Measurements from ENCODE around the gene MS4A8.
"Not testable (repeated sequence)": the region's sequence is repeated elsewhere in the genome, so short reads cannot be mapped to it uniquely, and the experiment has no call there.

MS4A8 gene

GRCh38 chr11:60703374-60703773 lies 4.0 kb downstream of the MS4A8 start:
- no peak overlapping the region for H3K9ac ChIP-seq (ENCODE audit: low read depth, low read length)
- H3K9me3 ChIP-seq (replicated peaks; ENCODE audit: low read length), result no peaks in the 10 kb centered on the region
- no peaks in the 10 kb centered on the region for H3K36me3 ChIP-seq (ENCODE audit: insufficient read depth, low read length)
- H3K4me2 ChIP-seq (ENCODE audit: low read length), result no peak overlapping the region
- H3K27me3 ChIP-seq (ENCODE audit: control insufficient read depth, insufficient read depth, low read length), result no peaks in the 10 kb centered on the region
- H3K4me3 ChIP-seq (ENCODE audit: low read length), result no peak overlapping the region
- H3K4me1 ChIP-seq (ENCODE audit: control insufficient read depth, insufficient read depth, low read length), result no peaks in the 10 kb centered on the region

- no peaks in the 10 kb centered on the region for H3K9me3 ChIP-seq (replicated peaks; ENCODE audit: low read length)
- no peak overlapping the region for H3K9ac ChIP-seq (ENCODE audit: low read depth, low read length)
- H3K36me3 ChIP-seq (ENCODE audit: insufficient read depth, low read length), result no peaks in the 10 kb centered on the region
- H3K4me3 ChIP-seq (ENCODE audit: low read length), result no peak overlapping the region
- H3K4me1 ChIP-seq (ENCODE audit: control insufficient read depth, insufficient read depth, low read length), result no peaks in the 10 kb centered on the region
- H3K27me3 ChIP-seq (ENCODE audit: control insufficient read depth, insufficient read depth, low read length), result no peaks in the 10 kb centered on the region
- no peak overlapping the region for H3K4me2 ChIP-seq (ENCODE audit: low read length)
These were observed 6.5 kb downstream of the MS4A8 start for GRCh38 chr11:60705895-60706294.

GRCh38 chr11:60706931-60707330 lies 7.5 kb downstream of the MS4A8 start:
- no peaks in the 10 kb centered on the region for H3K4me1 ChIP-seq (ENCODE audit: control insufficient read depth, insufficient read depth, low read length)
- no peaks in the 10 kb centered on the region for H3K27me3 ChIP-seq (ENCODE audit: control insufficient read depth, insufficient read depth, low read length)
- no peak overlapping the region for H3K9ac ChIP-seq (ENCODE audit: low read depth, low read length)
- no peaks in the 10 kb centered on the region for H3K9me3 ChIP-seq (replicated peaks; ENCODE audit: low read length)
- no peaks in the 10 kb centered on the region for H3K36me3 ChIP-seq (ENCODE audit: insufficient read depth, low read length)
- H3K4me3 ChIP-seq (ENCODE audit: low read length), result no peak overlapping the region
- no peak overlapping the region for H3K4me2 ChIP-seq (ENCODE audit: low read length)

GRCh38 chr11:60710482-60710881 lies 11.1 kb downstream of the MS4A8 start:
- Histone ChIP-seq H3K27me3 (ENCODE audit: control insufficient read depth, insufficient read depth, low read length) (no peaks in the 10 kb centered on the region), H3K4me1 (ENCODE audit: control insufficient read depth, insufficient read depth, low read length) (no peaks in the 10 kb centered on the region), H3K4me2 (ENCODE audit: low read length) (no peak overlapping the region), H3K4me3 (ENCODE audit: low read length) (no peak overlapping the region), H3K9me3 (replicated peaks; ENCODE audit: low read length) (no peaks in the 10 kb centered on the region), H3K36me3 (ENCODE audit: insufficient read depth, low read length) (no peaks in the 10 kb centered on the region), H3K9ac (ENCODE audit: low read depth, low read length) (no peak overlapping the region)

GRCh38 chr11:60711276-60711675 lies 11.9 kb downstream of the MS4A8 start:
- no peak overlapping the region for H3K4me2 ChIP-seq (ENCODE audit: low read length)
- H3K27me3 ChIP-seq (ENCODE audit: control insufficient read depth, insufficient read depth, low read length), result no peaks in the 10 kb centered on the region
- H3K4me3 ChIP-seq (ENCODE audit: low read length), result no peak overlapping the region
- no peaks in the 10 kb centered on the region for H3K9me3 ChIP-seq (replicated peaks; ENCODE audit: low read length)
- H3K9ac ChIP-seq (ENCODE audit: low read depth, low read length), result no peak overlapping the region
- H3K4me1 ChIP-seq (ENCODE audit: control insufficient read depth, insufficient read depth, low read length), result no peaks in the 10 kb centered on the region
- no peaks in the 10 kb centered on the region for H3K36me3 ChIP-seq (ENCODE audit: insufficient read depth, low read length)

- H3K4me1 ChIP-seq (ENCODE audit: control insufficient read depth, insufficient read depth, low read length); H3K9me3 ChIP-seq (replicated peaks; ENCODE audit: low read length); H3K27me3 ChIP-seq (ENCODE audit: control insufficient read depth, insufficient read depth, low read length); H3K4me2 ChIP-seq (ENCODE audit: low read length); H3K36me3 ChIP-seq (ENCODE audit: insufficient read depth, low read length); H3K4me3 ChIP-seq (ENCODE audit: low read length); H3K9ac ChIP-seq (ENCODE audit: low read depth, low read length): not testable (repeated sequence)
These were observed 14.0 kb downstream of the MS4A8 start for GRCh38 chr11:60713423-60713822.

GRCh38 chr11:60717956-60718355 lies 18.5 kb downstream of the MS4A8 start:
- Histone ChIP-seq H3K36me3 (ENCODE audit: insufficient read depth, low read length) (no peaks in the 10 kb centered on the region), H3K27me3 (ENCODE audit: control insufficient read depth, insufficient read depth, low read length) (no peaks in the 10 kb centered on the region), H3K9me3 (replicated peaks; ENCODE audit: low read length) (no peaks in the 10 kb centered on the region), H3K4me3 (ENCODE audit: low read length) (no peak overlapping the region), H3K9ac (ENCODE audit: low read depth, low read length) (no peak overlapping the region), H3K4me1 (ENCODE audit: control insufficient read depth, insufficient read depth, low read length) (no peaks in the 10 kb centered on the region), H3K4me2 (ENCODE audit: low read length) (no peak overlapping the region)

GRCh38 chr11:60718524-60719316 lies 19.3 kb downstream of the MS4A8 start:
- Histone ChIP-seq H3K4me1 (ENCODE audit: control insufficient read depth, insufficient read depth, low read length) (no peaks in the 10 kb centered on the region), H3K4me2 (ENCODE audit: low read length) (no peak overlapping the region), H3K36me3 (ENCODE audit: insufficient read depth, low read length) (no peaks in the 10 kb centered on the region), H3K27me3 (ENCODE audit: control insufficient read depth, insufficient read depth, low read length) (no peaks in the 10 kb centered on the region), H3K4me3 (ENCODE audit: low read length) (no peak overlapping the region), H3K9me3 (replicated peaks; ENCODE audit: low read length) (no peaks in the 10 kb centered on the region), H3K9ac (ENCODE audit: low read depth, low read length) (no peak overlapping the region)

GRCh38 chr11:60719391-60719790 lies 20.0 kb downstream of the MS4A8 start:
- no peak overlapping the region for H3K4me2 ChIP-seq (ENCODE audit: low read length)
- no peaks in the 10 kb centered on the region for H3K9me3 ChIP-seq (replicated peaks; ENCODE audit: low read length)
- no peak overlapping the region for H3K9ac ChIP-seq (ENCODE audit: low read depth, low read length)
- no peaks in the 10 kb centered on the region for H3K27me3 ChIP-seq (ENCODE audit: control insufficient read depth, insufficient read depth, low read length)
- no peak overlapping the region for H3K4me3 ChIP-seq (ENCODE audit: low read length)
- no peaks in the 10 kb centered on the region for H3K36me3 ChIP-seq (ENCODE audit: insufficient read depth, low read length)
- H3K4me1 ChIP-seq (ENCODE audit: control insufficient read depth, insufficient read depth, low read length), result no peaks in the 10 kb centered on the region

- no peaks in the 10 kb centered on the region for H3K4me1 ChIP-seq (ENCODE audit: control insufficient read depth, insufficient read depth, low read length)
- no peak overlapping the region for H3K4me3 ChIP-seq (ENCODE audit: low read length)
These were observed 21.0 kb downstream of the MS4A8 start for GRCh38 chr11:60720460-60720859.

GRCh38 chr11:60724420-60724819 lies 25.0 kb downstream of the MS4A8 start, which contains the start of gene MS4A18:
MS4A18 (plus strand) TSS chr11:60724720.
- Histone ChIP-seq H3K9me3 (replicated peaks; ENCODE audit: low read length) (no peaks in the 10 kb centered on the region), H3K4me1 (ENCODE audit: control insufficient read depth, insufficient read depth, low read length) (no peaks in the 10 kb centered on the region), H3K4me3 (ENCODE audit: low read length) (no peak within 1 kb of the TSS), H3K9ac (ENCODE audit: low read depth, low read length) (no peak within 1 kb of the TSS), H3K4me2 (ENCODE audit: low read length) (no peak within 1 kb of the TSS), H3K36me3 (ENCODE audit: insufficient read depth, low read length) (no peaks in the 10 kb centered on the region), H3K27me3 (ENCODE audit: control insufficient read depth, insufficient read depth, low read length) (no peaks in the 10 kb centered on the region)

More at GRCh38 chr11:60720460-60720859, 21.0 kb downstream of the MS4A8 start:
- Histone ChIP-seq H3K27me3 (ENCODE audit: control insufficient read depth, insufficient read depth, low read length) (no peaks in the 10 kb centered on the region), H3K9ac (ENCODE audit: low read depth, low read length) (no peak overlapping the region), H3K9me3 (replicated peaks; ENCODE audit: low read length) (no peaks in the 10 kb centered on the region), H3K36me3 (ENCODE audit: insufficient read depth, low read length) (no peaks in the 10 kb centered on the region), H3K4me2 (ENCODE audit: low read length) (no peak overlapping the region)

- Histone ChIP-seq H3K4me1 (ENCODE audit: control insufficient read depth, insufficient read depth, low read length) (no peaks in the 10 kb centered on the region), H3K9ac (ENCODE audit: low read depth, low read length) (no peak overlapping the region), H3K4me3 (ENCODE audit: low read length) (no peak overlapping the region), H3K36me3 (ENCODE audit: insufficient read depth, low read length) (no peaks in the 10 kb centered on the region), H3K27me3 (ENCODE audit: control insufficient read depth, insufficient read depth, low read length) (no peaks in the 10 kb centered on the region), H3K9me3 (replicated peaks; ENCODE audit: low read length) (no peaks in the 10 kb centered on the region), H3K4me2 (ENCODE audit: low read length) (no peak overlapping the region)
These were observed 26.2 kb downstream of the MS4A8 start for GRCh38 chr11:60725592-60725991.
